HFF-Myc (cell line): ENCODE measurements around the gene IGF2R.

ENCODE experiments used
- DNase-seq: peaks from one replicate; pipeline ENCODE4 v3.0.0-alpha.2; 2011; ENCODE audit warnings: low read depth; ENCODE audit errors: extremely low read depth
- H3K4me3 ChIP-seq: replicated peaks from 2 replicates; pipeline ENCODE4 v1.5.1; 2011; ENCODE audit warnings: low read depth, mild to moderate bottlenecking, control low read depth, low read length
- CTCF ChIP-seq: IDR thresholded peaks from 2 replicates; pipeline ENCODE4 v1.5.1; 2012; ENCODE audit warnings: mild to moderate bottlenecking, low read depth, low read length, control low read depth; ENCODE audit errors: missing control alignments

IGF2R gene

DNA sequence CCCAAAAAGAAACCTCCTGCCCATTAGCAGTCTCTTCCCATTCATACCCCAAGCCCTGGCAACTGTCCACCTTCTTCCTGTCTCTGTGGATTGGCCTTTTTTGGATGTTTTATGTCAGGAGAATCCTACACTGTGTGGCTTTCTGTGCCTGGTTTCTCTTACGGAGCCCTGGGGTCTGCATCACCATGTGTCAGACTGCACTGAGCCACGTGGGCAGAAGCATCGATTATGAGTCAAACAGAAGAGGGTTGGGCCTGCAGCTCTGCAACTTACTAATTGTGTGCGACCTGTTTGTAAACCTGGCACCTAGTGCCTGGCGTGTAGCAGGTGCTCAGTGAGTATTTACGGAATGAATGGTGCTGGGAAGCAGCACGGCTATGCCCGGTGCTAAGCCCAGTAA is 62.6 kb downstream of the IGF2R start:
- TF ChIP-seq CTCF = no peak
- no peak for DNase-seq
- H3K4me3 ChIP-seq = no peak overlapping the region

- TF ChIP-seq CTCF = no peak
- no peak overlapping the region for H3K4me3 ChIP-seq
- no peak for DNase-seq
Observed at GRCh38 chr6:160031871-160032270, 63.0 kb downstream of the IGF2R start.

- no peak overlapping the region for H3K4me3 ChIP-seq
- TF ChIP-seq CTCF = no peak
- DNase-seq = no peak
Observed at GRCh38 chr6:160032538-160032937, 63.7 kb downstream of the IGF2R start.

DNA sequence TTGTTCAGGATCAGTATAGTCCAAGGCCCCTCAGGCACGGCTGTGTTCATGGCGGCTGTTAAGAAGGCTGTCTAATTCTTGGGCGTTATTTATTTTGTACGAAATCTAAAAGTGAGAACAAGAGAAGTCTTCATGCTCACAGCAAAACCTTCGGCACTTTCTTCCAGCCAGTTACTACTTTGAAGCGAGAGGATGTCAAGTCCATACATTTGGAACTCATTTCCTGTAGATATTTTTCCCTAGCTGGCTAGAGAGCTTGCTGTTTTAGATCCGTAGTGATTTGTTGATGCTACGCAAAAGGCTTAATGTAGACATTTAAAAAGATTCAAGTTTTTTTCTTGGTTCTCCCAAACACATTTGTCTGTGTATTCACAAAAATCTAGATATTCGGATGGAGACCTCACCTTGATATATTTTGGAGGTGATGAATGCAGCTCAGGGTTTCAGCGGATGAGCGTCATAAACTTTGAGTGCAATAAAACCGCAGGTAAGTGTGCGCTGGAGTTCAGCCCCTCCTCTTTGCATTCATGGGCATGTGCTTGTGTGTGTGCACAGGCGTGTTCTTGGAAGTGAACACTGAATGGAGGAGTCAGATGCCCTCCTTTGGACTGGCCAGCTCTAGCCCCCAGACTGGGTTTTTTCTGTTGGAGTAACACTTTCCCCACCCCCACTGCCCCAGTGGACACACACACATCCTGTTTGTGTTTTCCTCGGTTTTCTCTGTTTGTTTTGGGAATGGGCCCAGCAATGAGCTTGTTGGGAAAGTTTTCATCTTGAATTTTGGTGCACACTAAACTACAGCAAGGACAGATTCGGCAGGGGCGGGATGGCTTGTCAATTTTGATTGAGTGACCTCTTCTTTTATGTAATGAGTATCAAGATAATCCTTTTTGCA is 65.4 kb downstream of the IGF2R start:
- TF ChIP-seq CTCF = no peak
- H3K4me3 ChIP-seq = no peak overlapping the region
- no peak for DNase-seq

- no peak overlapping the region for H3K4me3 ChIP-seq
- DNase-seq = no peak
- TF ChIP-seq CTCF = no peak
Observed at GRCh38 chr6:160035241-160035640, 66.4 kb downstream of the IGF2R start.

DNA sequence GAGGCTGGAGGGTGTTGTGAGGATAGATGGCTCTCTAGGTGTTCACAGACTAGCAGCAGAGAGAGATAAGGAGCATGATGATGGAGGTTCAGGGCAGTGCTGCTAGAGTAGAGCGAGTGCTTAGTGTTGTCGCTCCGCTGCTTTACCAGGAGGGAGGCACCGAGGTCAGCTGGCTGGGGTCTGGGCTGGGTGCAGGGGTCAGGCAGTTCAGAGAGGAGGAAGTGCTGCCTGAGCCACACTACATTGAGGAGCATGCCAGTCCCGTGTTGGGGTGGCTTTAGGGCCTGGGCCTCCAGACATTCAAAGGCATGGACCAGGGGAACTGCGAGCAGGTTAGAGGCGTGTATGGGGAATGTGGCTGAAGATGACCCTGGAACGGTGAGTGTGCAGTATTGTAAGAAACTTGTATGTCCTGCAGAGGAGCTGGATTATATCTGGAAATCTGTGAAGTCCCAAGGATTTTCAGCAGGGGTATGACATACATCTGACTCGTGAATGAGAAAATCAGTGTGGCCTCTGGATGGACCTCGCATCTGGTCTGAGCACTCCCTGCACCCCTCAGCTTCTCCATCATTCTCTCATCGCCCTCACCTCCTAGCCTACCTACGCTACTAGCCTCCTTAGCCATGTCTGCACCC is 66.9 kb downstream of the IGF2R start:
- TF ChIP-seq CTCF = no peak
- DNase-seq = no peak
- no peak overlapping the region for H3K4me3 ChIP-seq
